C4-2B (cell line): ENCODE data around the gene LYRM9.

ENCODE experiments used
- CTCF ChIP-seq: fragments of 450-650 bp; conservative IDR thresholded peaks from 2 replicates; pipeline ENCODE4 v1.5.1; 2017; ENCODE audit warnings: mild to moderate bottlenecking
- ZFX ChIP-seq: fragments of 450-650 bp; IDR thresholded peaks from 2 replicates; pipeline ENCODE4 v1.6.1; 2017

- TF ChIP-seq CTCF, result no peak
- TF ChIP-seq ZFX, result no peak
These were observed 1.3 kb downstream of the LYRM9 start for GRCh38 chr17:27891841-27892240.
